Astrocyte (in vitro differentiated cells and primary cell): ENCODE data around the gene TERB1. TPM values are rescaled to one million over a fixed set of nuclear protein-coding genes. Genes with fewer than 3 reads are reported as not detected.

Experiments used
- DNase-seq: peaks from one replicate; pipeline ENCODE4 v3.0.0-alpha.2; 2010; ENCODE audit warnings: low read depth
- FAIRE-seq: peaks from 2 replicates; lab custom pipeline; 2011; peaks lifted over from hg19 to GRCh38; lab: Jason Lieb, UNC
- H2AFZ ChIP-seq: 2 replicates; pipeline ENCODE4 v1.6.0; 2012; ENCODE audit warnings: low read depth, low read length, inconsistent platforms
- H3K27ac ChIP-seq: 2 replicates; pipeline ENCODE4 v1.5.1; 2011; ENCODE audit warnings: low read depth, low read length, inconsistent platforms
- H3K27me3 ChIP-seq: 2 replicates; pipeline ENCODE4 v1.6.0; 2011; ENCODE audit warnings: low read length, inconsistent platforms; ENCODE audit not compliant: insufficient read depth
- H3K36me3 ChIP-seq: 2 replicates; pipeline ENCODE4 v1.5.1; 2011; ENCODE audit warnings: low read length, inconsistent platforms; ENCODE audit not compliant: insufficient read depth
- H3K4me1 ChIP-seq: 2 replicates; pipeline ENCODE4 v1.5.1; 2011; ENCODE audit warnings: low read length, inconsistent platforms; ENCODE audit not compliant: insufficient read depth
- H3K4me2 ChIP-seq: 2 replicates; pipeline ENCODE4 v1.6.0; 2012; ENCODE audit warnings: low read length, inconsistent platforms
- H3K4me3 ChIP-seq: 2 replicates; pipeline ENCODE4 v1.5.1; 2011; ENCODE audit warnings: low read depth, mild to moderate bottlenecking, low read length, inconsistent platforms; ENCODE audit not compliant: insufficient read depth
- H3K79me2 ChIP-seq: 2 replicates; pipeline ENCODE4 v1.6.0; 2012; ENCODE audit warnings: mild to moderate bottlenecking, low read length, inconsistent platforms; ENCODE audit not compliant: insufficient read depth
- H3K9ac ChIP-seq: 2 replicates; pipeline ENCODE4 v1.6.0; 2012; ENCODE audit warnings: mild to moderate bottlenecking, low read length, inconsistent platforms
- H3K9me3 ChIP-seq: 2 replicates; pipeline ENCODE4 v1.5.1; 2012; ENCODE audit warnings: low read depth, mild to moderate bottlenecking, low read length, inconsistent platforms; ENCODE audit not compliant: insufficient read depth
- H4K20me1 ChIP-seq: 2 replicates; pipeline ENCODE4 v1.6.0; 2012; ENCODE audit warnings: low read length, inconsistent platforms; ENCODE audit not compliant: insufficient read depth
- H3K27ac Mint-ChIP-seq: one replicate; pipeline ENCODE4 v1.8.0; 2021; ENCODE audit warnings: mild to moderate bottlenecking, mixed read lengths; ENCODE audit not compliant: unreplicated experiment
- H3K27me3 Mint-ChIP-seq: one replicate; pipeline ENCODE4 v1.8.0; 2021; ENCODE audit warnings: low read depth, mixed read lengths; ENCODE audit not compliant: unreplicated experiment
- H3K36me3 Mint-ChIP-seq: one replicate; pipeline ENCODE4 v1.8.0; 2021; ENCODE audit warnings: low read depth, mixed read lengths; ENCODE audit not compliant: unreplicated experiment
- H3K4me1 Mint-ChIP-seq: one replicate; pipeline ENCODE4 v1.8.0; 2021; ENCODE audit warnings: low read depth, mixed read lengths; ENCODE audit not compliant: unreplicated experiment
- H3K4me3 Mint-ChIP-seq: one replicate; pipeline ENCODE4 v1.8.0; 2021; ENCODE audit warnings: mild to moderate bottlenecking, moderate library complexity, mixed read lengths; ENCODE audit not compliant: unreplicated experiment
- H3K9me3 Mint-ChIP-seq: one replicate; pipeline ENCODE4 v1.8.0; 2021; ENCODE audit warnings: mild to moderate bottlenecking, mixed read lengths; ENCODE audit not compliant: unreplicated experiment
- CTCF ChIP-seq: IDR thresholded peaks from 2 replicates; pipeline ENCODE4 v1.5.1; 2011; ENCODE audit warnings: low read depth, mild to moderate bottlenecking, inconsistent platforms, low read length, moderate library complexity; ENCODE audit not compliant: insufficient read depth
- EZH2 ChIP-seq: IDR thresholded peaks from 2 replicates; pipeline ENCODE4 v1.6.1; 2012; ENCODE audit warnings: mild to moderate bottlenecking, low read length, inconsistent platforms; ENCODE audit not compliant: insufficient read depth
- total RNA-seq: library from RNA; stranded (reverse); gene quantifications from 2 replicates; pipeline ENCODE4 v1.2.1, GENCODE V29; 2021

TERB1 gene
- total RNA-seq, 1 donor from 2014 or later = 0.16 TPM

DNA sequence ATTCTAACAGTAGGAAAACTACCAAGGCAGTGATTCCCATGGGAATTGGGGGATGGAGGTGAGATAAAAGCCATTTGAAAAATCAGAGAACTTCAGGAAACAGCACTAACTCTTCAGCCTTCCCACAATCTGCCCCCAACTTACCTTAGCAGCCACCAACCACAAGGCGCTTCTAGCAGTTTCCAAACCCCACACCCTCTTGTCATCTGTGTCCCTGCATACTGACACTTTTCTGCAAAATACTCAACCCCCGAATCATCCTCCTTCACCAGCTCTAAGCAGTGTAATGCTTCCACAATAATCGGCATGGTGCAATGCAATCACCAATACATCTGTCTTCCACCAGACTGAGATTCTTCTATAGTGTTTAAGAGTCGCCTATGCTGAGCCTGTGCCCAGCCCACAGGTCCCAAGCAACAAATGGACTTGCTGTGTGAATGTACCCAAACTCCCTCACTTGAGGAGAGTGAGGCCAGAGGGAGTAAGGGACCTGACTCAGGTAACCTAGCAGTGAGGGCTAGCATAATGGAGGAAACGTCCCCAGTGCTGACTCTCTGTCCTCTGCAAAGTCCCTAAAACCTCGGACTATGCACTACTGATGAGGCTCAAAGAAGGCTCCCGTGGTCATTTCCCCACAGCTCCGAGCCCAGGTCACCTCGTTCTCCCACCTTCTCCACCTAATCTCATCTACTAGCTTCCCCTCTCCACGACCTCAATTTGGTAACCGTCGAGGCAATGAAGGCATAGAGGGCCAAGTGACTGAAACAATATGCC, 50.9 kb downstream of the TERB1 start:
- H3K79me2 ChIP-seq = peaks cover 65% of the 10 kb centered on the region
- no peak for FAIRE-seq
- no peaks in the 10 kb centered on the region for H3K9me3 Mint-ChIP-seq

DNA sequence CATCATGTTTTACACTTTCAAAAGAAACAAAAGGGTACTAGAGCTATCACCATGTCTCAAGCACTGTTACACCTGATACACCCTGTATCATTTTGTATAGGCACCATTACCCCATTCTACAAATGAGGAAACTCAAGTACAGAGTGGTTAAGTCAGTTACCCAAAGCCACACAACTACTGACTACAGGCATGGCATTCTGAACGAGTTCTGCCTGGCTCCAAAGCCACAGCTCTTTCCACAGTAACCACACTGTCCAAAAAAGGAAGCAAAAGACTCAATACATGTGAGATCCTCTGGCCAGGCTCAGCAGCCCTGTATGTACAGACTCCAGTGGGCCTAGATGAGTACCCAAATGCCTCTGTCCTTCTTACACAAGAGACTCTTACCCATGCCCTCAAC, 54.7 kb downstream of the TERB1 start:
- H2AFZ ChIP-seq = no peak overlapping the region
- no peak for TF ChIP-seq CTCF
- no peak for TF ChIP-seq EZH2
- DNase-seq (peak; percentile 60), FAIRE-seq (no peak)
- Mint-ChIP-seq H3K9me3 (no peaks in the 10 kb centered on the region), H3K4me3 (no peak overlapping the region), H3K27me3 (no peaks in the 10 kb centered on the region), H3K36me3 (peaks cover 10% of the 10 kb centered on the region), H3K4me1 (peaks cover 39% of the 10 kb centered on the region), H3K27ac (peak overlapping the region; percentile 31)
- no peak overlapping the region for H3K9ac ChIP-seq
- H3K27ac ChIP-seq = no peak overlapping the region
- peaks cover 68% of the 10 kb centered on the region for H4K20me1 ChIP-seq
- no peak overlapping the region for H3K4me3 ChIP-seq
- peaks cover 42% of the 10 kb centered on the region for H3K36me3 ChIP-seq
- H3K4me2 ChIP-seq = no peak overlapping the region
- peaks cover 85% of the 10 kb centered on the region for H3K79me2 ChIP-seq
- H3K9me3 ChIP-seq = no peaks in the 10 kb centered on the region
- H3K27me3 ChIP-seq = no peaks in the 10 kb centered on the region
- peaks cover 20% of the 10 kb centered on the region for H3K4me1 ChIP-seq

More for the DNA sequence above, 50.9 kb downstream of the TERB1 start:
- Histone ChIP-seq H3K36me3 (peaks cover 21% of the 10 kb centered on the region), H2AFZ (peak overlapping the region; percentile 77), H3K4me1 (peaks cover 13% of the 10 kb centered on the region), H3K4me2 (peak overlapping the region; percentile 100), H4K20me1 (peaks cover 48% of the 10 kb centered on the region), H3K4me3 (peak overlapping the region; percentile 100), H3K27ac (peak overlapping the region; percentile 96), H3K9ac (peak overlapping the region; percentile 98), H3K9me3 (no peaks in the 10 kb centered on the region), H3K27me3 (no peaks in the 10 kb centered on the region)
- no peaks in the 10 kb centered on the region for H3K27me3 Mint-ChIP-seq
- no peak for DNase-seq
- TF ChIP-seq EZH2 (no peak), CTCF (no peak)
- peak overlapping the region; percentile 93 for H3K4me3 Mint-ChIP-seq
- peaks cover 8% of the 10 kb centered on the region for H3K36me3 Mint-ChIP-seq
- peak overlapping the region; percentile 45 for H3K27ac Mint-ChIP-seq
- H3K4me1 Mint-ChIP-seq = peaks cover 31% of the 10 kb centered on the region

DNA sequence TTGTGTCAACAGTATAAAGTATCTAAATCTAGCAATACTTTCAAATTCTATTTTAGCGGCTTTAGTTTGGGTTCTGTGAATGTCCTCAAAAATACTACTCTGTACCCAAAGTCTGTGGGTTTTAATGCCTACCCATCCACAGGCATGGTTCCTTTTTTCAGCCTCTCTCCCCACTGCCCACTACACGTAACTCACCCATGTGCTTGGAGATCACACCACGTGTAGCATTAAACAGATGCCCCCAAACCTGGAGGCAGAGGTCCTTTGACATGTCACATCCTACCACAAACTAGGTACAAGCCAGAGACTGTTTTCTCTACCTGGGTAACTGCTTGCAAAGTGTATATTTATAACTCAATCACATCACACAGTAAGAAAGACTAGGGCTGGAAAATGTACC, 55.3 kb downstream of the TERB1 start:
- Histone ChIP-seq H3K27me3 (no peaks in the 10 kb centered on the region), H3K27ac (no peak overlapping the region), H2AFZ (no peak overlapping the region), H3K4me1 (peaks cover 26% of the 10 kb centered on the region), H3K79me2 (peaks cover 81% of the 10 kb centered on the region), H4K20me1 (peaks cover 72% of the 10 kb centered on the region), H3K36me3 (peaks cover 46% of the 10 kb centered on the region), H3K4me2 (no peak overlapping the region), H3K4me3 (no peak overlapping the region), H3K9ac (no peak overlapping the region), H3K9me3 (no peaks in the 10 kb centered on the region)
- DNase-seq (no peak), FAIRE-seq (no peak)
- peaks cover 10% of the 10 kb centered on the region for H3K36me3 Mint-ChIP-seq
- H3K27me3 Mint-ChIP-seq = no peaks in the 10 kb centered on the region
- H3K27ac Mint-ChIP-seq = no peak overlapping the region
- peaks cover 44% of the 10 kb centered on the region for H3K4me1 Mint-ChIP-seq
- TF ChIP-seq CTCF = no peak
- TF ChIP-seq EZH2 = no peak
- no peaks in the 10 kb centered on the region for H3K9me3 Mint-ChIP-seq
- peak overlapping the region; percentile 35 for H3K4me3 Mint-ChIP-seq
